HG03039 (cell line): Measurements from ENCODE around the gene PUDP.
A peak's percentile ranks its signal among the peaks of the same experiment; 100 is the strongest.

ENCODE experiments used
- ATAC-seq: cut with Tn5 transposase; IDR thresholded peaks from one replicate; pipeline ENCODE4 v1.9.1; 2021; ENCODE audit warnings: mild to moderate bottlenecking, moderate library complexity; ENCODE audit not compliant: unreplicated experiment

The PUDP gene

GRCh38 chrX:7076245-7076661 is 71.7 kb downstream of the PUDP start:
- ATAC-seq, result no peak

- ATAC-seq, result no peak
These were observed 73.1 kb downstream of the PUDP start for GRCh38 chrX:7074908-7075204.

- no peak for ATAC-seq
These were observed 73.6 kb downstream of the PUDP start for GRCh38 chrX:7074148-7074907.

GRCh38 chrX:7073336-7073735 is 74.6 kb downstream of the PUDP start:
- ATAC-seq, result no peak

GRCh38 chrX:7072856-7073255 is 75.1 kb downstream of the PUDP start:
- ATAC-seq, result no peak

GRCh38 chrX:7071390-7071789 is 76.6 kb downstream of the PUDP start:
- peak; percentile 54 for ATAC-seq

GRCh38 chrX:7069556-7069955 is 78.4 kb downstream of the PUDP start:
- ATAC-seq, result no peak

GRCh38 chrX:7068939-7069367 is 79.0 kb downstream of the PUDP start:
- ATAC-seq, result no peak

GRCh38 chrX:7067256-7067655 is 80.7 kb downstream of the PUDP start:
- ATAC-seq, result no peak

- ATAC-seq, result no peak
These were observed 82.5 kb downstream of the PUDP start for GRCh38 chrX:7065473-7065872.

- no peak for ATAC-seq
These were observed 85.0 kb downstream of the PUDP start for GRCh38 chrX:7062903-7063302.

- ATAC-seq, result no peak
These were observed 85.7 kb downstream of the PUDP start for GRCh38 chrX:7062276-7062675.

GRCh38 chrX:7061429-7061828 is 86.5 kb downstream of the PUDP start:
- ATAC-seq, result no peak

GRCh38 chrX:7060444-7060843 is 87.5 kb downstream of the PUDP start:
- ATAC-seq, result no peak

GRCh38 chrX:7059859-7060258 is 88.1 kb downstream of the PUDP start:
- ATAC-seq, result no peak

- ATAC-seq, result peak; percentile 81
These were observed 88.6 kb downstream of the PUDP start for GRCh38 chrX:7059214-7059838.

GRCh38 chrX:7055386-7056137 is 92.4 kb downstream of the PUDP start:
- ATAC-seq, result no peak

- no peak for ATAC-seq
These were observed 93.4 kb downstream of the PUDP start for GRCh38 chrX:7054219-7055216.

GRCh38 chrX:7052541-7052940 is 95.4 kb downstream of the PUDP start:
- ATAC-seq, result no peak

- no peak for ATAC-seq
These were observed 97.7 kb downstream of the PUDP start for GRCh38 chrX:7050271-7050670.

- ATAC-seq, result no peak
These were observed 100.0 kb downstream of the PUDP start for GRCh38 chrX:7047951-7048350.
